Ascending aorta (tissue), 2 donors: Measurements from ENCODE around the gene MYH9. TPM values are rescaled to one million over a fixed set of nuclear protein-coding genes. Genes with fewer than 3 reads are reported as not detected.

Source experiments
- DNase-seq, 2 donors: peaks; one replicate each; pipeline ENCODE4 v3.0.0-alpha.2; 2019; ENCODE audit warnings: low spot score in 2 of 2
- H3K27ac ChIP-seq, 2 donors: fragments of 200-600 bp; sonication (generic); one replicate each; pipeline ENCODE4 v1.5.1; 2016 to 2017; ENCODE audit warnings: mild to moderate bottlenecking in 1 of 2
- H3K27me3 ChIP-seq: fragments of 200-600 bp; sonication (generic); one replicate; pipeline ENCODE4 v1.5.1; 2017
- H3K36me3 ChIP-seq, 2 donors: fragments of 200-600 bp; sonication (generic); one replicate each; pipeline ENCODE4 v1.5.1; 2016
- H3K4me1 ChIP-seq, 2 donors: fragments of 200-600 bp; sonication (generic); one replicate each; pipeline ENCODE4 v1.5.1; 2016 to 2017; ENCODE audit warnings: mild to moderate bottlenecking in 1 of 2
- H3K4me3 ChIP-seq, 2 donors: fragments of 200-600 bp; sonication (generic); one replicate each; pipeline ENCODE4 v1.5.1; 2016 to 2017; ENCODE audit warnings: mild to moderate bottlenecking in 1 of 2
- H3K9me3 ChIP-seq, 2 donors: fragments of 200-600 bp; sonication (generic); one replicate each; pipeline ENCODE4 v1.5.1; 2016
- intact Hi-C: fragments of 100-400 bp; cut with DNase I; formaldehyde crosslinking; loops from one replicate; pipeline ENCODE4 v1.15.1; 2023
- total RNA-seq: library from RNA; depleted of rRNA; stranded (reverse); fragments of >200 nt; gene quantifications from one replicate; pipeline ENCODE4 v1.1.0, GENCODE V29; 2016
- TF ChIP-seq, protein P1 (sequence below), 3 experiments: fragments of 200-600 bp in 2 of 3; fragments of 450-650 bp in 1 of 3; sonication (generic) in 2 of 3; IDR thresholded peaks; one replicate each; pipeline ENCODE4 v1.5.1; 2016 to 2019; ENCODE audit warnings: antibody characterized with exemption in 3 of 3, mild to moderate bottlenecking in 1 of 3, moderate library complexity in 1 of 3

MYH9 gene
- total RNA-seq, 1 donor from 2014 or later: 1,114 TPM

- H3K4me1 ChIP-seq: peaks cover 0 to 3% of the 10 kb centered on the region in 2 donors
- peak overlapping the region in 1 of 2 donors; percentile 28 for H3K27ac ChIP-seq
- H3K36me3 ChIP-seq: peaks cover 95 to 99% of the 10 kb centered on the region in 2 donors
Measured at GRCh38 chr22:36285017-36285416, 102.8 kb downstream of the MYH9 start.

GRCh38 chr22:36284171-36284571, 103.6 kb downstream of the MYH9 start:
- DNase-seq: no peak
- Histone ChIP-seq H3K4me1 (peaks cover 0 to 3% of the 10 kb centered on the region in 2 donors), H3K27me3 (no peaks in the 10 kb centered on the region), H3K27ac (no peak overlapping the region), H3K36me3 (peaks cover 86 to 92% of the 10 kb centered on the region in 2 donors), H3K4me3 (no peak overlapping the region), H3K9me3 (no peaks in the 10 kb centered on the region)
- intact Hi-C loops: no loop called here
- TF ChIP-seq, protein P1, sequence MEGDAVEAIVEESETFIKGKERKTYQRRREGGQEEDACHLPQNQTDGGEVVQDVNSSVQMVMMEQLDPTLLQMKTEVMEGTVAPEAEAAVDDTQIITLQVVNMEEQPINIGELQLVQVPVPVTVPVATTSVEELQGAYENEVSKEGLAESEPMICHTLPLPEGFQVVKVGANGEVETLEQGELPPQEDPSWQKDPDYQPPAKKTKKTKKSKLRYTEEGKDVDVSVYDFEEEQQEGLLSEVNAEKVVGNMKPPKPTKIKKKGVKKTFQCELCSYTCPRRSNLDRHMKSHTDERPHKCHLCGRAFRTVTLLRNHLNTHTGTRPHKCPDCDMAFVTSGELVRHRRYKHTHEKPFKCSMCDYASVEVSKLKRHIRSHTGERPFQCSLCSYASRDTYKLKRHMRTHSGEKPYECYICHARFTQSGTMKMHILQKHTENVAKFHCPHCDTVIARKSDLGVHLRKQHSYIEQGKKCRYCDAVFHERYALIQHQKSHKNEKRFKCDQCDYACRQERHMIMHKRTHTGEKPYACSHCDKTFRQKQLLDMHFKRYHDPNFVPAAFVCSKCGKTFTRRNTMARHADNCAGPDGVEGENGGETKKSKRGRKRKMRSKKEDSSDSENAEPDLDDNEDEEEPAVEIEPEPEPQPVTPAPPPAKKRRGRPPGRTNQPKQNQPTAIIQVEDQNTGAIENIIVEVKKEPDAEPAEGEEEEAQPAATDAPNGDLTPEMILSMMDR (IDR thresholded peaks at IDR 0.05): no peak

More at GRCh38 chr22:36285017-36285416, 102.8 kb downstream of the MYH9 start:
- H3K27me3 ChIP-seq: no peaks in the 10 kb centered on the region
- intact Hi-C loops: no loop called here
- TF ChIP-seq, protein P1 (IDR thresholded peaks at IDR 0.05): no peak
- DNase-seq: no peak
- no peaks in the 10 kb centered on the region for H3K9me3 ChIP-seq
- no peak overlapping the region for H3K4me3 ChIP-seq

DNA sequence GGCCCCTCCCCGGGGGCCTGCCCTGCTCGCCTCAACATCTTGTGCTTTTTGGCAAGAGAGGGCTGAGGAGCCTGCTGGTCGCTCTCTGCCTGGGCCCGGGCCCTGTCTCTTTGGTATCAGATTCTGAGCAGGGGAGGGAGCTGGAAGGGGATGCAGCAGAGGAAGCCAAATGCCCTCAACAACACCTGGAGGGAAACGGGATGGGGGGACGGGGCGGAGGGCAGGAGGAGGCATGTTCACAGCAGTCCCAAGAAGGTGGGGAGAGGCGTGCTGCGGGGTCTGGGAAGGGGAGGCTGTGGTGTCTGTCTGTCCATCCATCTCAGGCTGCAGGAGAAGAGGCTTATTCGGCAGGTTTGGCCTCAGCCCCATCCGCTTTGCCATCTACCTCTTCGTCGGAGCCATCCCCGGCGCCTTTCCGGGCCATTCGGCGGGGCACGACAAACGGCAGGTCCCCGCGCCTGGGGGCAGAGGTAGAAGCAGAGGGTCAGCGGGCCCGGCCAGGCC, 105.4 kb downstream of the MYH9 start:
- Histone ChIP-seq H3K27ac (no peak overlapping the region), H3K27me3 (no peaks in the 10 kb centered on the region), H3K9me3 (no peaks in the 10 kb centered on the region), H3K4me1 (peaks cover 0 to 6% of the 10 kb centered on the region in 2 donors), H3K36me3 (peaks cover 68 to 74% of the 10 kb centered on the region in 2 donors), H3K4me3 (no peak overlapping the region)
- no peak for DNase-seq
- TF ChIP-seq, protein P1 (IDR thresholded peaks at IDR 0.05): no peak
- intact Hi-C loops: no loop called here

GRCh38 chr22:36281781-36282327, 105.9 kb downstream of the MYH9 start:
- H3K36me3 ChIP-seq: peaks cover 63 to 68% of the 10 kb centered on the region in 2 donors
- intact Hi-C loops: no loop called here
- TF ChIP-seq, protein P1 (IDR thresholded peaks at IDR 0.05): no peak
- no peaks in the 10 kb centered on the region for H3K9me3 ChIP-seq
- H3K27me3 ChIP-seq: no peaks in the 10 kb centered on the region
- no peak overlapping the region for H3K4me3 ChIP-seq
- DNase-seq: no peak
- no peak overlapping the region for H3K27ac ChIP-seq
- H3K4me1 ChIP-seq: peaks cover 0 to 8% of the 10 kb centered on the region in 2 donors

- TF ChIP-seq, protein P1 (IDR thresholded peaks at IDR 0.05): no peak
- H3K9me3 ChIP-seq: no peaks in the 10 kb centered on the region
- no peaks in the 10 kb centered on the region for H3K27me3 ChIP-seq
- H3K4me1 ChIP-seq: peaks cover 0 to 5% of the 10 kb centered on the region in 2 donors
- H3K4me3 ChIP-seq: no peak overlapping the region
- H3K27ac ChIP-seq: no peak overlapping the region
- peaks cover 48 to 54% of the 10 kb centered on the region in 2 donors for H3K36me3 ChIP-seq
- peak in 1 of 2 donors; percentile 69 for DNase-seq
- intact Hi-C loops: no loop called here
Measured at GRCh38 chr22:36280379-36280778, 107.4 kb downstream of the MYH9 start.
